Activated T-helper 1 cell treated with anti-CD3 and anti-CD28 coated beads, Interleukin-2, amount 50 U/mL, for 16 hours (primary cell): ENCODE measurements around the gene VGF.
"Not testable (repeated sequence)": the region's sequence is repeated elsewhere in the genome, so short reads cannot be mapped to it uniquely, and the experiment has no call there.

Experiments used
- DNase-seq, 2 donors: peaks; one replicate each; pipeline ENCODE4 v3.0.0-alpha.2; 2020; ENCODE audit warnings: low read depth in 1 of 2, low spot score in 1 of 2

Gene VGF

DNA sequence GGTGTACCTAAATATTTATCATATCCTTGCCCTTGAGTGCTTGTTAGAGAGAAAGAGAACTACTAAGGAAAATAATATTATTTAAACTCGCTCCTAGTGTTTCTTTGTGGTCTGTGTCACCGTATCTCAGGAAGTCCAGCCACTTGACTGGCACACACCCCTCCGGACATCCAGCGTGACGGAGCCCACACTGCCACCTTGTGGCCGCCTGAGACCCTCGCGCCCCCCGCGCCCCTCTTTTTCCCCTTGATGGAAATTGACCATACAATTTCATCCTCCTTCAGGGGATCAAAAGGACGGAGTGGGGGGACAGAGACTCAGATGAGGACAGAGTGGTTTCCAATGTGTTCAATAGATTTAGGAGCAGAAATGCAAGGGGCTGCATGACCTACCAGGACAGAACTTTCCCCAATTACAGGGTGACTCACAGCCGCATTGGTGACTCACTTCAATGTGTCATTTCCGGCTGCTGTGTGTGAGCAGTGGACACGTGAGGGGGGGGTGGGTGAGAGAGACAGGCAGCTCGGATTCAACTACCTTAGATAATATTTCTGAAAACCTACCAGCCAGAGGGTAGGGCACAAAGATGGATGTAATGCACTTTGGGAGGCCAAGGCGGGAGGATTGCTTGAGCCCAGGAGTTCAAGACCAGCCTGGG lies 27.0 kb downstream of the VGF start:
- DNase-seq = peak; percentile 46 to 76

DNA sequence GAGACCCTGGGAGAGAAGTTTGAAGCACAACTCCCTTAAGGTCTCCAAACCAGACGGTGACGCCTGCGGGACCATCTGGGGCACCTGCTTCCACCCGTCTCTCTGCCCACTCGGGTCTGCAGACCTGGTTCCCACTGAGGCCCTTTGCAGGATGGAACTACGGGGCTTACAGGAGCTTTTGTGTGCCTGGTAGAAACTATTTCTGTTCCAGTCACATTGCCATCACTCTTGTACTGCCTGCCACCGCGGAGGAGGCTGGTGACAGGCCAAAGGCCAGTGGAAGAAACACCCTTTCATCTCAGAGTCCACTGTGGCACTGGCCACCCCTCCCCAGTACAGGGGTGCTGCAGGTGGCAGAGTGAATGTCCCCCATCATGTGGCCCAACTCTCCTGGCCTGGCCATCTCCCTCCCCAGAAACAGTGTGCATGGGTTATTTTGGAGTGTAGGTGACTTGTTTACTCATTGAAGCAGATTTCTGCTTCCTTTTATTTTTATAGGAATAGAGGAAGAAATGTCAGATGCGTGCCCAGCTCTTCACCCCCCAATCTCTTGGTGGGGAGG lies 27.6 kb downstream of the VGF start:
- no peak for DNase-seq

DNA sequence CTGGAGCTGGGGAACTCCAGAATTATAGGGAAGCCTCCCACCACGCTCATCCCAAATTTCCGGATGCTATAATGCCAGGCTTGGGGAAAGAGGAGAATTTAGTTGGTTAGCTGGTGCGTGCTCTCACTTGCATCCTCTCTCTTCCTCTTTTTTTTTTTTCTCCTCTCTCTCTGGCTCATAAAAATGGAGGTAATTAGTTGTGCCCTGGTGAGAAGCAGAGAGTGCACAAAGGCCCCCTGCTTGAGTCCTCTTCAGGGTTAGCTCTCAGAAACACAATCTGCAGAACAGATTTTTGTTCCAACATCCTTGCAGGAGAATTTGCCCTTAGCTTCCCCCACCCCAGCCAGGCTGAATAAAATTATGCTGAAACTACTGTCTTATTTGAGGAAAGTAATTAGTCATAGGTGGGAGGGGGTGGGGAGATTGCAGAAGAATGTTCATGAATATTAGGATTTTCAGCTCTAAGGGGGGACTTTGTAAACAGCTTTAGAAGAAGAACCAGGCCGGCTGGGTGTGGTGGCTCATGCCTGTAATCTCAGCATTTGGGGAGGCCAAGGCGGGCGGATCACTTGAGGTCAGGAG lies 30.9 kb downstream of the VGF start:
- DNase-seq = no peak

- DNase-seq = no peak
Measured at GRCh38 chr7:101133621-101134398, 31.6 kb downstream of the VGF start.

GRCh38 chr7:101132626-101133600 lies 32.5 kb downstream of the VGF start:
- not testable (repeated sequence) for DNase-seq

DNA sequence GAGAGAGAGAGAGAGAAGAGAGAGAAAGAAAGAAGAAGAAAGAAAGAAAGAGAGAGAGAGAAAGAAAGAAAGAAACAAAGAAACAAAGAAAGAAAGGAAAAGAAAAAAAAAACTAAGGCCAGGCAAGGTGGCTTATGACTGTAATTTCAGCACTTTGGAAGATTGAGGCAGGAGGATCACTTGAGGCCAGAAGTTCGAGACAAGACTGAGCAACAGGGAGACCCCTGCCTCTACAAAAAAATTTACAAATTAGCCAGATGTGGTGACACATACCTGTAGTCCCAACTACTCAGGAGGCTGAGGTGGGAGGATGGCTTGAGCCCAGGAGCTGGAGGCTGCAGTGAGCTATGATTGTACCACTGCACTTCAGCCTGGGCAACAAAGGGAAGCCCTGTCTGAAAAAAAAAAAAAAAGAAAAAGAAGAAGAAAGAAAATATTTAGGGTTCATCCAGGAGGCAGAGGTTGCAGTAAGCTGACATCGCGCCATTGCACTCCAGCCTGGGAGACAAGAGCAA lies 35.7 kb downstream of the VGF start:
- no peak for DNase-seq

DNA sequence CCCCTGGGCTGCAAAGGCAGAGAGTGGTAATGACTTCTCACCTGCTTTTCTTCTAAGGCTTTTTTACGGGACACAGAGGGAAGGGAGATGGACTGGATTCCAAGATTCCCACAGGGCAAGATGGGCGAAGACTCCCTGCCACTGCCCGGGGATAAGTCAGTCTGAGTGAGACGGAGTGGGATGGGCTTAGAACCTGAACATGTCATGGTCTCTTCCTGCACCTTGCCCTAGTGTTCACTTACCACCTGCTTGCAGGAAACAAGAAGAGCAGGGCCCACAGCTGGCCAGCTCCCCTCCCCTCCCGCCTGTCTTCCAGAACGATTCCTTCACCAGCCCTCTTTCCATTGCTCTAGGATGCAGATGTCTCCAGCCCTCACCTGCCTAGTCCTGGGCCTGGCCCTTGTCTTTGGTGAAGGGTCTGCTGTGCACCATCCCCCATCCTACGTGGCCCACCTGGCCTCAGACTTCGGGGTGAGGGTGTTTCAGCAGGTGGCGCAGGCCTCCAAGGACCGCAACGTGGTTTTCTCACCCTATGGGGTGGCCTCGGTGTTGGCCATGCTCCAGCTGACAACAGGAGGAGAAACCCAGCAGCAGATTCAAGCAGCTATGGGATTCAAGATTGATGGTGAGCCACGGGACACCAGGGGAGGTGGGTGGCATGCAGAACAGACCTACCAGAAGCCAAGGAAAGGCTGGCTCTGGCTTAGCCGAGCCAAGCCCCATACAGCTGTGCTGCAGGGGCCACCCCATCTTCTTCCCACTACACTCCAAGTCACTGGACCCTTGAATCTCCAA lies 37.1 kb downstream of the VGF start:
- no peak for DNase-seq

DNA sequence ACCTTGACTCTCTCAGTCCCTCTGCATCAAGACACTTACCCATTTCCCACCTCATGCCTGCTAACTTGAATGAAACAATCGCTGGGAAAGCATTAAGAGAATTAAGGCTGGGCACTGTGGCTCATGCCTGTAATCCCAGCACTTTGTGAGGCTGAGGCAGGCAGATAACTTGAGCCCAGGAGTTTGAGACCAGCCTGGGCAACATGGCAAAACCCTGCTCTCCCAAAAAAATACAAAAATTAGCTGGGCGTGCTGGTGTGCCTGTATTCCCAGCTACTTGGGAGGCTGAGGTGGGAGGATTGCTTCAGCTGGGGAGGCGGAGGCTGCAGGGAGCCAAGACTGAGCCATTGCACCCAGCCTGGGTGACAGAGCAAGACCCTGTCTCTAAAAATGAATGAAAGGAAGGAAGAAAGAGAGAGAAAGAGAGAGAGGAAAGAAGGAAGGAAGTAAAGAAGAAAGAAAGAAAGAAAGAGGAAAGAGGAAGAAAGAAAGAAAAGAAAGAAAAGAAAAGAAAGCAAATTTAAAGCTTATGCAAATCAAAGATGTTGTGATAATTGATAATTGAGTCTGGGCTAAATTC lies 37.8 kb downstream of the VGF start:
- no peak for DNase-seq

GRCh38 chr7:101126651-101127459 lies 38.5 kb downstream of the VGF start, which contains the start of gene SERPINE1:
TSS of gene SERPINE1 (plus strand) at chr7:101127104. CDS start at chr7:101128394, 1,290 bp downstream.
- peak in 1 of 2 donors; percentile 19 for DNase-seq

GRCh38 chr7:101125989-101126650 lies 39.2 kb downstream of the VGF start:
- DNase-seq = no peak

- DNase-seq = no peak
Measured at GRCh38 chr7:101124376-101125056, 40.9 kb downstream of the VGF start.

DNA sequence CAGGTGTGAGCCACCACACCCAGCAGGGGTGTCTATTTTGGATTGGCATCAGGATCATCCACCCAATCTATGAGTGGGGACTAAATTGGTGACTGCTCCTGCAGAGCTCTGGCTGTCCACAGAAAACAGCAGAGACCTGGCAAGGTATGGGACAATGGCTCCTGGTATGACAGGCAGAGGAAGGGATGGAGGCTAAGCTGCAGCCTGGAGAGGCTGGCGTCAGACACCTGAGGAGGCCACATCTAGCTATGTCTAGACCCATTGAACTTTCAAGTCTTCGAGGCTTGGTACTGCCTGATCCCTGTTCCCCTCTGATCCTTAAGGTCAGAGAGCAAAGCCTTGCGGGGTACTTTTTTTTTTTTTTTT lies 41.7 kb downstream of the VGF start:
- no peak for DNase-seq

- no peak for DNase-seq
Measured at GRCh38 chr7:101122933-101123702, 42.3 kb downstream of the VGF start.

DNA sequence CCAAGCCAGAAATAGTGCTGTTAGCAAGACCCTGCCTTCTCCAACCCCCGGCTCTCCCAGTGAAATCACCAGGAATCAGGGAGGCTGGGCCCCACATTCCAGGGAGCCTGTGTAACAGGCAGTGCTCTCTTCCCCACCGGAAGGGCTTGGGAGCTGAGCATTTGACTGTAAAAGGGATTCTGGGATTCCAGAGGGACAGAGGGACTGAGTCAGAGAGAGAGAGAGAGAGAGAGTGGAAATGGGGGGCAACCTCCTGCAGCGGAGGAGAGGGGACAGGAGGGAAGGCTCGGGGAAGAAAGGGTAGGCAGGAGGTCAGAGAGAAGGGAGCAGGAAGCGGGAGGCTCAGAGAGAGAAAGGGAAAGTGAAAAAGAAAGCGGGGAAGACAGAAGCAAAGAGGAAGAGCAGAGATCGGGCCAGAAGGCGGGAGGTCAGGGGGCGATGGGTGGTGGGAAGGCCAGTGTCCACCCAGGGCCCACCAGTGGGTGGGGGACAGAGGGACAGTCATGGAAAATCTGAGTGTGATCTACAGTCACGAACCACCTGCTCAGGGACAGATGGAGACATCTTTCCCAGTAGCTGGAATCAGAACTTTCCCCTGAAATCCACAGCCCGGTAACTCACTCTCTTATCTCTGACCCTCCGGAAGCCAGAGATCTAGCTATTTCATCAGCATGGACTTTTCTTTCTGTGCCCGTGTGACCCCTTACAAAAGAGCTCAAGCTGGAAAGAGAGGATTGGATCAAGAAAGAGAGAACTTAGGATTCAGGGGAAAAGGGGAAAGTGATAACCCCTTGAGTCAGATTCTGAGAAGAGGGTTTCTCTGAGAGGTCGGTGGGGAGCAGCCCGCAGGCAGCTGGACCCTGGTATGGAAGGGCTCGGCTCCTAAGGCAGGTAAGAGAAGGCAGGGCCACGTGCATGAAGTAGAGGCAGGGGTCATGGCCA lies 43.1 kb downstream of the VGF start:
- no peak for DNase-seq

DNA sequence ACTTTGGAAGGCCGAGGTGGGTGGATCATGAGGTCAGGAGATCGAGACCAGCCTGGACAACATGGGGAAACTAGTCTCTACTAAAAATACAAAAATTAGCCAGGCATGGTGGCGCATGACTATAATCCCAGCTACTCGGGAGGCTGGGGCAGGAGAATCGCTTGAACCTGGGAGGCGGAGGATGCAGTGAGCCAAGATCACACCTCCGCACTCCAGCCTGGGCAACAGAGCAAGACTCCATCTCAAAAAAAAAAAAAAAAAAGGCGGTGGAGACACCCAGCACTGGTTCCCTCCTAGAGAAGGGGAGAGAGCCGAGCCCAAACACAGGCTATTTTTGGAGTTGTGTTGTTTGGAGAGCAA lies 43.8 kb downstream of the VGF start:
- not testable (repeated sequence) for DNase-seq

- no peak for DNase-seq
Measured at GRCh38 chr7:101120315-101120714, 45.1 kb downstream of the VGF start.
